ENCODE data around the gene FGD4.
A peak's percentile ranks its signal among the peaks of the same experiment; 100 is the strongest.
"Not testable (repeated sequence)": the region's sequence is repeated elsewhere in the genome, so short reads cannot be mapped to it uniquely, and the experiment has no call there.

FGD4 gene

GRCh38 chr12:32532422-32532821 is 133.1 kb downstream of the FGD4 start:
- no peak for DNase-seq

DNA sequence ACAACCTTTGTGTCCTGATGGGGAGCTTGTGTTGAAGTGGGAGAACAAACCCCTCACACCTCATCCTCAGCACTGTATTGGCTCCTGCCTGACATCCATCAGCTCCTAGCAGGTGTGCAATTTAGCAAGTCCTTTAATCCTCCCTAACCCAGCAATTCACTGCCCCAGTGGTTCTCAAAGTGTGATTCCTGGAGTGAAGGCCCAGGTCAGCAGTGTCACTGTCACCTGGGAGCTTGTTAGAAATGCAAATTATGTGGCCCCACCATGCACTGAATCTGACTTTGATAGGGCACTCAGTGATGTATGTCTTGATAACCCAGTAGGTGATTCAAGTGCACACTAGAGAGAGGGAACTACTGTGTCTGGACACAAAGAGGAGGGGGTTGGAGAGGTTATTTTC is 133.6 kb downstream of the FGD4 start:
- no peak for DNase-seq

GRCh38 chr12:32533506-32533905 is 134.1 kb downstream of the FGD4 start:
- not testable (repeated sequence) for DNase-seq

DNA sequence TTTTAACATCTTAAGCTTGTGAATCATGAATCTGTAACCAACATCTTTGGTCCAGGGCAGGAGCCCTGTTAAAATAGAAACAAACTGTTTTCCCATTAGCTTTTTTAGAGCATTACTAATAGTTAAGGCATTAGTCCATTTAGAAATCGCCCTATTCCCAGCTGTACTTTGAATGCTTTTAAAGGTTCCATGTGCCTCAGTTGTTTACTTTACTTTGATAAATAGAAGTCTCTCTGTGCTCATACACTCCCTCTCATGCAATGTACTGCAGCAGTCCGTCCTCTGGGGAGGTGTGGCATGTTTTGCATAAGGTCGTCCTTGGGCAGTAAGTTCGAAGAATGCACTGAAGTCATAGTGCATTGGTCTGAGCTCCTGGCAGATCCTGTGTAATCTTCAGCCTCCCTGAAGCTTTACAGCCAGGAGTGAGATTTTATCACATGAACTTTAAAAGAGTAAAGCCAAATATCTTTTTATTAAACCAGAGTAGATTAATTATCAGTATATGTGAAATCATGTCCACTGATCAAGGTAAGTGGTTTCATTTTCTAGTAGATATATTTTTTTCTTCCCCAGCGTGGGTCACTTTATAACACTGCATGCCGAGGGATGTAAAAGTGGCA is 134.7 kb downstream of the FGD4 start:
- peak; percentile 95 for DNase-seq

DNA sequence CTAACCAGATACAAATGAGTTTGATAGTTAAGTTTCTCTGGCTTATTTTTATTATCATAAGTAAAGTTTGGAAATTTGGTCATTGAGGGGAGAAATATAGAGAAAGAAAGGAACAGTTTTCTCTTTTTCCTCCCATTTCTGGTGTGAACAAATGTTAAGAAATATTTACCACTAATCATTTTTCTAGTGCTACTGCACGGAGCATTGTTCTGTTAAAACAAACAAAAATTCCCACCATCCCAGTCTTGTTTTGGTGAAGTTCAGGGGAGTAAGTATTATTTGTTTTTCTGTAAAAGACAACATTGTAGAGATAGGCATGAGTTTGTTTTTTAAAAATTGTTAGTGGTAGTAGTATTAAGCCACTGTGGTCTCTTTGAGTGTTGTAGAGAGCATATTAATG is 135.3 kb downstream of the FGD4 start:
- DNase-seq, result no peak

GRCh38 chr12:32535288-32535999 is 136.1 kb downstream of the FGD4 start:
- DNase-seq, result peak; percentile 27

DNA sequence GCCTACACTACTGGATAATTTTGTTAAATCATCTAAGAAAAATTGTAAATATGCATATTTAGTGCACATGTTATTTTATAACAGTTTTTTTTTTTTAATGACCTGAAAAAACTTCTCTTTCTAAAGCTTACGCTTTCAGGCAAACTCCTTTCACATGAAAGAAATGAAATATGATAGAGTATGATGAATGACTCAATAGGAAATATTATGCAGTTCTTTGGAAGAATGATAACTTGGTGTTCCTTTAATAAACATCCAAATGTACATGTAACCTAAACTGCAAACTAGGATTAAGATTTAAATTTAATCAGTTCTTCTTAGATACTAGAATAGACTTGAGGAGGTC is 136.6 kb downstream of the FGD4 start:
- no peak for DNase-seq

DNA sequence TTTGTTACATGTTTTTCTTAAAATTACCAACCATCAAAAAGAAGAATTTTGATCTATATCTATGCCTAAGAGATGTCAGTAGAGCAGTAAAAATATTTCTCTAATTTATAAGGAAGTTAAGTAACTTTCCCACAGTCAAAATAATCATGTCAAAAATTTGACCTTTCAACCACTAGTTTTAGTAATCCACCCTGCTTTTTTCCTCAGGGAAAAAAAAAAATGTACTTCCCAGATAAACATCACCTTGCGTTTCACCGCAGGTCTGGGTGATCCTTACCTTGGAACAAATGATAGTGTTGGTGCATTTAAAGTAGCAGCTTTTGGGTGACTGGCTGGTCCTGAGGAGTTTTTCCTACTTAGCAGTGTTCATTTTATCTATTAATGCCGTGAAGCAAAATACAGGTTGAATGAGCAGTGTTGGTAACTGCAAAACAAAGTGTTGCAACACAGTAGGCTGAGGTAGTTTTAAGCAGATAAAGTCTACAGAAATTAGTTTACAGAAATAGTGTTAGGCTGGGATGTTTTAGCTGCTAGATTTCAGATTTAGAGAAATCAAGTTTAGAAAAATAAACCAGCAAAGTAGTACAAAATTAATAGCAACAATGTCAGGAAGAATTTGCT is 142.5 kb downstream of the FGD4 start:
- no peak for DNase-seq

- no peak for DNase-seq
These were observed 143.3 kb downstream of the FGD4 start for GRCh38 chr12:32542428-32543229.

- no peak for DNase-seq
These were observed 145.5 kb downstream of the FGD4 start for GRCh38 chr12:32544893-32545292.

DNA sequence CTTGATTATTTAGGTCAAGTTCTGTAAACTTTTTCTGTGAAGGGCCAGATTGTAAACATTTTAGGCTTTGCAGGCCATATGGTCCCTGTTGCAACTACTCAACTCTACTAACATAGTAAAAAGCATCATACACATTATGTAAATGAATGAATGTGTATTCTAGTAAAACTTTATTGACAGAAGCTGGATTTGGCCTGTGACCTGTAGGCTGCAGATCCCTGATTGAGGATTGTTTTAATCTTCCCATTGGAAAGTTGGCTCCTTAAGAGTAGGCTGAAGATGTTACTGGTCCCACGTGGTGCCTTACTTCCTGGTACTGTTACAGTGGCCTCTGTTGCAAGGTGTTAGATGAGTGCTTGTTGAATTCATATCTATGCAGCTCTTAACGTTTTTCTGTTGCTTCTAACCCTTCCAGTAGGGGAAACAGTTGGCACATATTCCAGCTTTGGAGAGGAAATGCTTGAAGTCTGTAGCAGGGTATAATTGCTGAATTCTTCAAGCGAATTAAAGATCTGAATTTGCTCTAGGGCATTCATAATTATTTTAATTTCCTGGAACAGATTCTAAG is 146.1 kb downstream of the FGD4 start:
- DNase-seq, result no peak

GRCh38 chr12:32546272-32546671 is 146.9 kb downstream of the FGD4 start:
- DNase-seq, result no peak

DNA sequence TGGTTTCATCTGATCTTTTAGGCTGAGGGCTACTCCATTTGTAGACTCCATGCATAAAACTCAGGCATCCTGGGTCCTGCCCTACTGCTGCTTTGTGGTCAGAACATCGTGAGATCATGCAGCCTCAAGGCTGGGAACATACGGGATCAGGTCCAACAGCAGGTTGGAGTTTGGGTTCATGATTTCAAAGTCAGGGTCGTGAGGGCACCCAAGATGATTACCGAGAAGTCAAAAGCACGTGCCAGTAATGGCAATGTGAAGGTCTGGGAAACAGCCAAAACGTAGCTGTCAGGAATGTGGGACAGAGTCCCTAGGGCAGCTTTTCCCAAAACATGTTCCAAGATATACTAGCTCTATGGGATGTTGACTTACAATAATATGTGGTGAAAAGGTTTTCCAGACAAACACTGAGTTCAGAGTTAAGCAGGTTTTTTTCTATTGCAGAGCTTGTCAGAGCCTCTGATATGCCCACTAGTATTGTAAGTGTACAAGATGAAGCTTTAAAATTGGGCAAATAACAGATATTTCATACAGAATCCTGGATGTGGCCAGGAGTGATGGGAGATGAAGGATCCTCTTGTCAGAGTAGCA is 149.4 kb downstream of the FGD4 start:
- DNase-seq, result no peak

- DNase-seq, result peak; percentile 40
These were observed 150.3 kb downstream of the FGD4 start for GRCh38 chr12:32549675-32550079.

DNA sequence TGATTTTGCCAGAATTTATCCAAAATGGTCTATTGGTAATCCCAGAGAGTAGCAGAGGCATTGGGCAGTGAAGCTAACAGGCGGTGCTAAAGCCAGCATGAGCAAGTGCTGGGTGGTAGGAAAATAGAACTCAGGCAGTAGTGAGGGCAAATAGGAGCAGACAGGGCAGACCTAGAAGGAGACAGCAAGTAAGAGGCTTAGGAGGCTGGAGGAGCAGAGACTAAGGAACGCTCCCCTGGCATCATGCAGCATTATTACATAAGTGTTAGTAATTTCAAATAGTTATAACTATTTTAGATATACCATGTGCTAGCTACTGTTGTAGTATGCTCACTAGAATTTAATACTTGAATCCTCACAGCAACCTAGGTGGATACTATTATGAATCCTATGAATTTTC is 151.7 kb downstream of the FGD4 start:
- DNase-seq, result no peak

- no peak for DNase-seq
These were observed 159.5 kb downstream of the FGD4 start for GRCh38 chr12:32558903-32559302.

DNA sequence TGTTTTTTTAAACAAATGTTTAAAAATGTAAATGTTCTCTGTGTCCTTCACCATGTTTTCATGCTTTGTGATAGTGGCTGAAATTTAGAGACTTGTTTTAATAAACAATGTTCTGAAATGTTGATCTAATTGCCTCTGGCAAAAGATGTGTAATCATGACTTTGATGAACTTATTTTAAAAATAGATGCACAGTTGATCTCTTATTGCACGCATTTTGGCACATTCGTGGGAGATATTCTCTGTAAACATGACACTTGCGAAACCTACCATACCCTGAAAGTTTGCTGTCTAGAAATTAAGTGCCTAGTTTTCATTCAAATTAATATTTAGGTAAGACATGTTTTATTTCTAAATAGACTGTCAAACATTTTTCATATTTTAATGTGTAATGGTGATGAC is 160.1 kb downstream of the FGD4 start:
- DNase-seq, result no peak

- no peak for DNase-seq
These were observed 161.2 kb downstream of the FGD4 start for GRCh38 chr12:32560520-32560919.

DNA sequence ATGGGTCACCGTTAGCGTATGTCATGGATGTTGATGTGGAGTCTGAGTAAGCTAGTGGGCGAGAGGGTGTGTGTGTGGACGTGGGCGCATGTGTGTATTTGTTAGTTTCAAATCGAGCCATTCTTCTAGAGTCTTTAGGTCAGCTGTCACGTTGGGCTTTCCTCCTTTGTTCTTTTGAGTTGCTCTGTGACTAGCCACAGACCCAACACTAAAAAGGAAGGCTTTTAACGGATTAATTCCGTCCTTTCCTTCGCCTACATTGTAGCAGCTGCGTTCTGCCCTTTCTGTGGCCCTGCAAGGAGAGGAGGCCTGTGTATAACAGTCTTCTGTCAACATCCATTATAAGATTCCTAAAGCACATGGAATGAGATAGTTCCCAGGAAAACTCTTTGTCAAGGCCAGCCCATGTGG is 162.6 kb downstream of the FGD4 start:
- DNase-seq, result no peak

DNA sequence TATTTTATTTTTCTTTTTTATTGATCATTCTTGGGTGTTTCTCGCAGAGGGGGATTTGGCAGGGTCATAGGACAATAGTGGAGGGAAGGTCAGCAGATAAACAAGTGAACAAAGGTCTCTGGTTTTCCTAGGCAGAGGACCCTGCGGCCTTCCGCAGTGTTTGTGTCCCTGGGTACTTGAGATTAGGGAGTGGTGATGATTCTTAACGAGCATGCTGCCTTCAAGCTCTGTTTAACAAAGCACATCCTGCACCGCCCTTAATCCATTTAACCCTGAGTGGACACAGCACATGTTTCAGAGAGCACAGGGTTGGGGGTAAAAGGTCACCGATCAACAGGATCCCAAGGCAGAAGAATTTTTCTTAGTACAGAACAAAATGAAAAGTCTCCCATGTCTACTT is 163.1 kb downstream of the FGD4 start:
- DNase-seq, result not testable (repeated sequence)

DNA sequence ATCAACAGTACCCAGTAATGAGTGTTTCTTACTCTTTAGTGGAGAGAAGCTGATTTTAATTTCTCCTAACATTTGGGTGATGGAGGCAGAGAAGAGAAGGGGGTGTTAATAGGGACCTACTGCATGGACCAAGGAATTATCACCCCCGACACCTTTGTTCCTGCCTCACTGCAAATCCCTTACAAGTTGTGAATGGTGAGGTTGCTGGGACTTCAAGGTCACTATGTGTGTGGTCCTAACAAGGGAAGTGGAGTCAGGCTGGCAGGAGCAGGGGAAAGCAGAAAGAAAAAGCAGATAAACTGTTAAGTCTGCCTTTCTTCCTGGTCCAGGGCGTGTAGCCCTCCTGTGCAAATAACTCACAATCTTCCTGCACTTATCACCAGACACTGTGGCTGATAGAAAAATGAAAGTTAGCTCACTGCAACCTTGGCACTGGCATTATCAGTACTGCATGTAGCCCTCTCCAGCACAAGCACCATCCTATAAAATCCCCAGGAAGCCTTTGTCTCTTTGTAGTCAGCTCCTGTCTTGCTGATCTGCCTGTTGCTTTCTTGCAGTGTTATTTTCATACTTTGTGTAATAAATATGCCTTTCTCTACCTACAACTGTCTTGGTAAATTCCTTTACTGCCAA is 167.4 kb downstream of the FGD4 start:
- no peak for DNase-seq

GRCh38 chr12:32567296-32567674 is 167.9 kb downstream of the FGD4 start:
- peak; percentile 41 for DNase-seq
